ENCODE results near the gene C5orf58.

The C5orf58 gene

DNA sequence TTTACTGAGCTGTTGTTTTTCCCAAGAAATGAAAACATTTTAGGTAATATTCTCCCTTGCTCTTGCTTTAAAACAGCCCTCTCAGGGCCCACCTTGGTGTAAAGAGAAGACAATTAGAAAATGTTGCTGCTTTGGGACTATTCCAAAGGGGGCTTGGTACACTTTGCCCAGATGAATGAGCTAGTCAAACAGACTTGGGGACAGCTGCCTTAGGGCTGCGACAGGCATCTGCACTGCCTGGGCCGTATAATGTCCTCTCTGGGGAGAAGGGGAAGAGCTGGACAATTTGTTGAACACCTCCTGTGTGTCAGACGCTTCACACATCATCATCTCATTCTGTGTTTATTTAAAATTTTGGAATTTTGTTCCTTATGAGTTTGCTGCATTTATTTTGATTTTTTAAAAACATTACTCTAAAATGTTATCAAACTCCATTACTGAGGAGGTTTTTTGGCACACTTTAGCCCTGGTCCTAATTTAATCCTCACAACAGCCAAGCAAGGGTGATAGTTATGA lies 28.8 kb downstream of the C5orf58 start:
- no peak for DNase-seq

DNA sequence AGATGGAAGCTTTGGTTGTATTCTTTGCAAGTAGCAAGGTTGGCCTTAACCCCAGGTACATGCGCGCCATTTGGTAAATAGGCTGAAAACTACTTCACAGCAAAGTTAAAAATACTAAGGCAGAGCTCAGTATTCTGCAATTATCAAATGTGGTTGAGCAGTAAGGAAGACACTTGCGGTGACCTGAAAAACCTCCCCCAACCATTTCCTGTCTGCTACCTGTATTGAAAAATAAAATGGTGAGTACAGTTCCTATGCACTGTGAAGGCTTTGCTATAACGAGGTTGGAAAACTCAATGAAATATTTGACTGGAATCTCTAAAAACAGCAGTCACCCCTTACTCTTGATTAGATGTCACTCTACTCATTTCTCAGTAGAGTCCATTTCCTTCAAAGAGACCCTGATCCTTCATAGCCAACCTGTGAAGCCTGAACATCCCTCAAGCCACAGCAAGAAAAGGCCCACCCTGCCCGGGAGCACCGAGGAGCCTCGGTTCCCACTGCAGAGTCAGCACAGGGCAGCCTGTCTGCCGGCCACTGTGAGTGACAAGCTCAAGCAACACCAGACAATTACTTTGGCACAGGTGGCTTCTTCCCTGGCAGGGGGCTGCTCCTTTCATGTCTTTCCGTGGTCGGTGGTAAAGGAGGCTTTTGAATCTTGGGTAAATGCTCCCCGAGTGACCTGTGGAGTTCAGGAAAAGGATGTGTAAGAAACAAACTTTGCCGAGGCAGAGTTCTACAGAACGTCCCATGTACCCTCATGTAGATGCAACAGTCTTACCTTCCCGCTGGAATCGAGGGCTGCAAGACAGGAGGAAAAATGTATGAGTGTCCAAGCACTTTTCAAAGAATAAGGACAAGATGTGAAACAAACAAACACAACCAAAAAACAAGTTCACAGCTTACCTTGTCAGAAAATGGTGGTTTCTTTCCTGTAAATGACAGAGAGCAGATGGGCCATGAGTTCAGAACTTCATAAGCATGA lies 29.6 kb downstream of the C5orf58 start:
- DNase-seq: no peak

DNA sequence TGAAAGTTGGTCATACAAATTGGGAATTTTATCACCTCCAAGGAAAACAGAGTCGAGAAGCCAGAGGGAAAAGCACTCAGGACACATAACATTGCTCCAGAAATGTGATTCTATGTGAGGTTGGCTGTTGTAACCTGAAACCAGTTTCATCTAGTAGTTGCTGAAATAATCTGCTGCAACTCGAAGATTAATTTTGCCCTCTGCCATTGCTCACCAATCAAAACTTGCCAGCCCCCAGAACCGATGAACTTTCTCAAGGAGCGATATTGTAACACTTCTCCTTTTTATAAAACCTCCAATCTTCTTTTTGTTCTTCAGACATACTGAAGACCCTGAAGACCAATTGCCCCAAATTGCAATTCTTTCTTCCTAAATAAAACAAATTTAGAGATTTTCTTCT lies 31.1 kb downstream of the C5orf58 start:
- no peak for DNase-seq

DNA sequence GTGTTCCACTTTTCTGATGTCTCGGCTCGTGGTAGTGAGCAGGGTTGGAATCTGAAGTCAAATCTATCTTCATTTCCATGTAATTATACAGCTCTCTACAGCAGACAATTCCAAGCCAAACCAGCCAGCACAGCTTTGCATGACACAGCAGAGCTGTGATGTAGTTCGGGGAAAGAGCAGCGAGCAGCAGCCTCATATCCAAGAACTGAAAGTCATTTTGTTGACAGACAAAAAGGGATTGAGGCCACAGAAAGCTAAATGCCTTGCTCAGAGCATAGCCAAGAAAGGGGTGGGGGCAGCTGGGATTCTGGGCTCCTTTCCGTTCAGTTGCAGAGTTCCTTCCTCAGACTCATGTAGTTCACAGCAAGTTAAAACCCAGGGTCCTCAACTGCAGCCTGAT lies 32.7 kb downstream of the C5orf58 start:
- DNase-seq: no peak

DNA sequence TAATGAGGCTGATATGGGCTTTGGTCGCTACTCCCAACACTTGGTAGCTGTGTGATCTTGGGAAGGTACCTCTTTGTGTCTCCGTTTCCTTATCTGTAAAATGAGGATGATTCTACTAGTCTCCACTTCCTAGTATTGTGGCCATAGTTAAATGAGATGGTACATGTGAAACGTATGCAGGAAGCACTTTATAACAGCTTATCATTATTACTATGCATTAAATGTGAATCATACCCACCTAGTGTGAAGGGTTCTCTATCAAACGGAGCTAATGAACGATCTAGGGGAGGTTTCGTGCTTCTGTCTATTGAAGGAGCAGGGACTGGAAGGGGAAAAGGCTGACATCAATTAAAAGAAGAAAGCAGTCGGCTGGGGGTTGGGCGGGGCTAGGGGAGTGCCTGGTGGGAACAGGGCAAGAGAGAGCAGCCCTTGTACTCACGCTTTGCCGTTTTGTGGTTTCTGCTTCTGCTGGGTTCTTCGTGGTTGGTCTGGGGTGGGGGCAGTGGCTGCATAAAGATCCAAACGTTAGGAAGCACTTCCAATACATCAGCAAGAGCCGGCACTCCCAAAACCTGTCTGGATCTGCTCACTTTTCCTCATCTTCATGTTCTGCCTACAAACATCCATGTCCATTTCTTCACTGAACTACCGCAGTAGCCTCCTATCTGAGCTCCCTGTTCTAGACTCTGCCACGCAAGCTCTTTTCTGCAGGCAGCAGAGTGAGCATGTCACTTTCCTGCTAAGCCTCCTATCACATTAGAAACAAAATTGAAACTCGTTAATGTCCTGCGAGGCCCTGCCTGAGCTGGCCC lies 34.0 kb downstream of the C5orf58 start:
- DNase-seq: peak; percentile 62 to 63

DNA sequence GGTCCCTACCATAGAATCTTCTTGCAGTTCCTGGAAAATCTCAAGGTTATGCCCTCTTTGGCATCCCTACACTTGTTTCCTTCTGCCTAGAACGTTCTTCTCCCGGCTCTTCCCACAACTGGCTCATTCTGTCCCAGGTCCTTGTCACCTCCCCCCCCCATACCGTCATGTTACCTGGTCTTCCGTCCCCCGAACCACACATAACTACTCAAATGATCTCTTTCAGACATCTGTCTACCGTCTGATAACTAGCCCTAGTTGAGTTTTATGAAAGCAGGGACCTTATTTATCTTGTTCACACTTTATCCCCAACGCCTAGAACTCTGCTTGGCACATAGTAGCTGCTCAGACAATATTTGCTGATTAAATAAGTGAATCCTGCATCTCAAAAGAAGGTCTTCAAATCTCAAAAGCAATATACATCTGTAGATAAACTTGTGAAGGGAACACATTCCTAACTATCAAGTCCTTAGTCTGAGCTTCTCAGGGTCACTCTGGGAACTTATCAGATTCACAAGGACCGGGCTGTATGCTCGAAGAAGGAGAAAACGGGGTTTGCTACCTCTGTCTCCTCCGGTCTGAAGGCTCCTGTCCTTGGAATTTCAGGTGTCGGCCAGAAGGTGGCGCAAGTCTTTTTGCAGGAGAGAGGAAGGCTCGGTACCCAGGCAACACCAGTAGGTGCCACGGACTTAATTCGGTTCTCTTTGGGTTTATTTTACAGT lies 34.8 kb downstream of the C5orf58 start:
- peak; percentile 81 to 86 for DNase-seq

DNA sequence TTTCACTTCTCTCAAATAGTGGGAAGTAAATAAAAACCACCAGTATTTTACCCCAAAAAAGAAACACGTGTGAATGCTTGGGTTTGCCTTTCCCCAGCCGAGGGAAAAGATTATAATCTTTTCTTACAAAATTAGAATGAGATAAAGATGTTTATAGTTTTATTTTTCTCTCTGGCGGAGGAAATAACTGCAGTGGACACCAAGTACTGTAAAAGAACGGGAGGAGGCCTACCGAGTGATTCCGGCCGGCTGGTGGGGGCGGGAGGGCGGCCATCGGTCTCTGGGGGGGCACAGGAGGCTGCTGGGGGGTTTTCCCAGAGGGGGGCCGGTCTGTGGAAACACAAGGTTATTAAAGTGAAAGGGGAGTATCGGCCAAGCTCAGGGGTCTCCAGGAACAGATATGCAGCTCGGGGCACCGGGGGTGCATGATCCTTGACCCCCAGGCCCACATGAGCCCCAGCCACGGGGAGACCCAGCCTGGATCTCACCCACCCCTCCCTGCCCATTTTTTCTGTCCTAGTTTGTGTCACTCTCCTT lies 35.4 kb downstream of the C5orf58 start:
- no peak for DNase-seq

DNA sequence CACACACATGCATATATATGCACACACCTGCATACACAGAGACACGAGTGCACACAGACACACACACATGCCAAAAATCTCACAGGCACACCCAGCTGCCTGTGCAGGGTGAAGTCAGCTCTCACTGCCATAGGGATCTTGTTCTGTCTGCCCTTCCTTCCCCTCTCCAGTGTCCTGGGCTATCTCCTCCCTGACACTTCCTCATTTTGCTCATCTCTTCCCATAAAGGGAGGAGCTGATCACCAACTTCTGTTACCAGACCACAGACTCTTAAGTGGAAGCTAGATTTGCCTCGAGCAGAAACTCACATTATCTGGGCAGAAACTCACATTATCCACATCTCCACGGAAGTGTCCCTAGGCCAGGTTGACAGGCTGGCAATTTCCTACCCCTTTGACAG lies 36.1 kb downstream of the C5orf58 start:
- no peak for DNase-seq

DNA sequence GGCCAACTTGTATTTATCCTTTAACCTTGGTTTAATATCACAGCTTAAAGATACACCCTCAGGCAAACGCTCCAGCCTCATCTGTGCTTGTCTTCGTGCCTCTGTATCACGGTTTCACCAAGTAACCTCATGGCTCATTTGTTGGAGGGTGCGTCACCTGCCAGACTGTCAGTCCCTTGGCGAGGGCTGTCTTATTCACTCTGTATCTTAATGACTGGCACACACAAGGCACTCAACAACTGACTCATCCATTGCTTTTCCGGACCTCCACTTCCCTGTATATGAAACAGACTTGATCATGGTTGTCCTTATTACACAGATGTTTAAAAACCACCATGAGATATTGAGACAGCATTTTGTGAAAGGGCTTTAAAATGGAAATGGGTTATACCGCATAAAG lies 36.8 kb downstream of the C5orf58 start:
- DNase-seq: peak; percentile 68 to 76

DNA sequence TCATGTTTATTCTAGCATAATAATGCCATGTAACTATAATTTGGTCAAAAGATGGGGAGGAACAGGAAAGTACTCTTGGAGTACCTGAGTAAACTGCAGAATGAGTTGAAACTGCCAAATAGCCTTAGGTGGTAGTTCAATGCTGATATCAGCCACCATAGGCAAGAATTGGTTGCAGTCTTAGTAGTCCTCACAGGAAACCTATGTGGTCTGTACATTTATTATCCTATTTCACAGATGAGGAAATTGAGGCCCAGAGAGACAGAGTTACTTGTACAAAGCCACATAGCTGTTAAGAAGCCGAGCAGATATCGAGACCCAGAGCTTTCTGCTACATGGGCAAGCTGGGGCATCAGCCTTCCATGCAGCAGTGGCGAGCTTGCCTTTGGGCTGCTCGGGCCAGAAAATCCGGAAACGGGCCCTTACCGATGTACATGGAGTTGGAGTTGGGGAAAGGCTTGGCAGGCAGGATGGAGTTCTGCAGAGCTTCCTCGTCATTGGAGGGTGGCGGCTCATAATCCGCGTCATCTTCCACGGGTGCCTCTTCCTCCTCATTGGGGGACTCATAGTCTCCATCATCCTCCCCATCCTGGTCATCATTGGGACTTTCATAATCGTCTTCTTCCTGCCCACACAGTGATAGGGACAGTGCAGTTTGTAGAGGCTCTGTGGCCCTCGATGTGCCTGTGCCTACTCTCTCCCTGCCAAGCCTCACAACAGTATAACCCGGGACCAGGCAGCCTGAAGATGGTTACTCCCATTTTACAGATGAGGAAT lies 37.7 kb downstream of the C5orf58 start:
- DNase-seq: no peak

DNA sequence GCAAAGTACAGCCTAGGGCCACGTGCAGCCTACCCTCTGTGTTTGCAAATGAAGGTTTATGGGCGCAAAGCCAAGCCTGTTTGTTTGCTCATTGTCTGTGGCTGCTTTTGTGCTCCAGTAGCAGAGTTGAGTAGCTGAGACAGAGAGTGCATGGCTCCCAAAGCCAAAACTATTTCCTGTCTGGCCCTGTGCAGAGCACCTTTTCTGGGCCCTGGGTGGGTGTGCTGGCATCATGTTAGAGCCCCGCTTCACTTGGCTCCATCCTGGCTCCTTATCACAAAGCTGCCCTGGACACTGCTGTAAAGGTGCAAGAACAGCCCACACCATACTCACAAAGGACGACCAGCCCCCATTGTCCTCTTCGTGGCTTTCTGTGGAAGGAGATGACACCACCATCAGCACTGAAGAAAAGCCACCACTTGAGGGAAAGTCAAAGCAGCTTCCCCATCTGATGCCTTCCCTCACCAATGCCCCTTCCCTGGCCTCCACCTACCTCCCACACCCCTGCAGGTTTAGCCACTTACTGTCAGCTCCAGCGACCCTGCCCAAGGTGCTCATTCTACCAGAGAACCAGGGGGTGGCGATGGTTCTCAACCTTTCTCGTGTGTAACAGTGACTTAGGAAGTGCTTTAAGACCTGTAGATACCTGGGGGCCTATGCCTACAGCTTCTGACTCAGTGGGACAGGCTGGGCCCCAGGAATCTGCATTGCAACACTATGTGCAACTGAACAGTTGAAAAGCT lies 41.4 kb downstream of the C5orf58 start:
- DNase-seq: peak; percentile 69 to 74

DNA sequence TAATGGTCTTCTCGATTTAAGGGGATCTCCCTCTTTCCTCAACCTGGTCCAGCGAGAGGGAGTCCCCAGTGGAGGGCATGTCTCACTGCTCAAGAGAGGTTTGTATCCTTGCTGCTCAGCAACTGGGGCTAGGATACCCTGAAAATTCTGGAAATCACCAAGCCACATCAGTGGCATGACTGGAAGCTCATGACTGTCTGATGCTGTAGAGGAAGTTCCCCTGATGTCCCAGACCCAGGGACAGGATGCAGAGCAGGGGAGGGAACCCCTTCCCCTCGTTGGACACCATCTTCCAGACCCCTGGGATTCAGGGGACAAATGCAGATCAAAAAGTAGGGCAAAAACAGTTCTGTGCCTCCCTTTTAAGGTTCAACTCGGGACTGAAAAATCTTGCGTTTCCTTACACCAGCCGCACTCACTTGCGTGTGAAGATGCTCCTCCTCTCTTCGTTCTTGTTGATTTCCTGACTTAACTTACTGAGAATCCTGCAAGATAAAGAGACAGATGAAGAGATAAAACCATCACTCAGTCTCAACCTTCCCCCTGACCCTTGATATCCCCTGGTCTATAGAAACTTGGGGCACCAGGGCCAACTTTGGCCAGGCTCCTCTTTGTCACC lies 42.7 kb downstream of the C5orf58 start:
- peak in 1 of 2 experiments; percentile 48 for DNase-seq

DNA sequence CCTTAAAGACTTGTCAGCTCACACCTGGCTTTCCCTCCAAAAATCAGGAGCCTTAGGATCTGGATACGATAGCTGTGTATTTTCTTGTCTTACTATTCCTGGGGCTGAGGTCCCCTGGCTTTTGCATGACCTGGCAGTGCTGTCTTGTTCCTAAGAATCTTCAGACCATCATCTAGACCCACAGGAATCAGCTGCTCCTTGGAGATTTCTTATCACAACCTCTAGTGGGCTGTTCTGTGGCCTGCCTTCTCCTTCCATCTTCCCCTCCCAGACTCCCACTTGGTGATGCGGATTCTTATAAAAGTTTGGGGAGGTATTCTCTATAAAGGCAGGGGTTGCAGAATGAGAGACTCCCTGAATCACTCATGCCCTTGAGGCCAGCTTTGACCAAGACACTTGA lies 43.4 kb downstream of the C5orf58 start:
- DNase-seq: peak in 1 of 2 experiments; percentile 31

DNA sequence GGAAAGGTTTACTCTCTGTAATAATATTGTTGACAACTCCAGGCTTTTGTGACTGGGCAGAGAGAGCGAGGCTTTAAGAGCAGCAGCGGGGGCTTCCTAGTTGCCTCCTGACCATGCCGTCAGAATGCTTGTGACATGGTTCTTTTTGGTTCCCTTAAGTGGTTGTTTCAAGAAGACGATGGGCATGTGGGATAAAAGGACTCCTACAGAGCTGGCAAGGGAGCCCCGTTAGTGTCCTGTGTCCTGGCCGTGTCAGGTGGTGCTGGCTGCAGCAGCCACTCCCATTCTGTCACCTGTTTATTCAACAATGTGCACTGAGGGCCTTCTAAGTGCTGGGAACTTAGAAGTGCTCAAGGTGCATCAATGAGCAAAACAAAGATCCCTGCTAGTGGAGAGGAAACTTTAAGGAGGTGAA lies 45.1 kb downstream of the C5orf58 start:
- DNase-seq: peak; percentile 35 to 36

DNA sequence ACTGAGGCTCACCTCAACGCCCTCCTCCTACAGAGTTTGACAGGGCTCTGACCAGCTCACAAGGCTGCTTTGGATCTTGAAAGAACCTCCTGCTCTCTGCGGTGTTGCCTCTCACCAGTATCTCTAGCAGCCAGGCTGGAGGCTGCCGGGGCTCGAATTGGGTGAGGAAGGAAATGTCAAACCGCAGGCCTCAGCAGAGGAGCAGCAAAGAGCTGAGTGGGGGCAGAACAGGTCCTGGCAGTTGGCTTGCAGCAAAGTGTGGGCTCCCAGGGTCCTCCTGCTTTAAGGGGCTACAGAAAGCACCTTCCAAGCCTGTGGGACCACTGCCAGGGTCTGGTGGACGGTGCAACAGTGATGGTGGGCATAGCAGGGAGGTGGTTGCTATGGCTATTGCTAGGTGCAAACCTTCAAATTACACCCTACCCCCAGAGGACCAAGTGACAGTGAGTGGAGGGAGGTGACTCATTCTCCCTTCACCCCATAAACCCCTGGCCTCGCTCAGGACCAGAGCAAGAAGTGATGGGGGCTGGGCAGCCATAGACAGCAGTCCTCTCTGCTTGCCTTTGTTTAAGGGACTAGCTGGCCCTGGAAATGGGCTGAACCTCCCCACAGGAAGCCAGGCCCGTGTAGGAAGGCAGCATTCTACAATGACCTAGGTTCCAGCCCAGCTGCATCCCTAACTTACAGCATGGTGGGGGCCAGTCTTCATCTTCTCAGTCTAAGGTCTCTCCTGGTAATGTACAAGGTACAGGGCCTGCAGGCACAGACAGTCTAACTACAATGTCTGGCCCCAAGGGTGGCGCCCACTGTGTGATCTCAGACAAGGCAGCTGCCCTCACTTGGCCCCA lies 46.0 kb downstream of the C5orf58 start:
- peak; percentile 90 for DNase-seq

DNA sequence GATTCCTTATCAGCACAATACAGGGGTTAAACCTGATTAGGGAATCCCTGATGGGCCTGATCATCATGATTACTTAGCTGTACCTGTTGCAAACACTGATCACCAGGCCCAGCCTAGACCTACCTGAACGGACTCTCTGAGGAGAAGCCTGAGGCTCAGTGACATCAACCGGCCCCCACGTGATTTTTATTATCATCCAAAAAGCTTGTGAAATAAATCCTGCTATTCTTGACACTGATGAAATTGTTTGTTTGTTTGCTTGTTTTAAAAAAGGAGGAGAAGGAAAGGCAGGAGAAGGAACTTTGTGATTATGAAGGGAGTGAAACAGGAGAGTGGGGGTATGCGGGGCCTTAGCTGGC lies 46.7 kb downstream of the C5orf58 start:
- no peak for DNase-seq

DNA sequence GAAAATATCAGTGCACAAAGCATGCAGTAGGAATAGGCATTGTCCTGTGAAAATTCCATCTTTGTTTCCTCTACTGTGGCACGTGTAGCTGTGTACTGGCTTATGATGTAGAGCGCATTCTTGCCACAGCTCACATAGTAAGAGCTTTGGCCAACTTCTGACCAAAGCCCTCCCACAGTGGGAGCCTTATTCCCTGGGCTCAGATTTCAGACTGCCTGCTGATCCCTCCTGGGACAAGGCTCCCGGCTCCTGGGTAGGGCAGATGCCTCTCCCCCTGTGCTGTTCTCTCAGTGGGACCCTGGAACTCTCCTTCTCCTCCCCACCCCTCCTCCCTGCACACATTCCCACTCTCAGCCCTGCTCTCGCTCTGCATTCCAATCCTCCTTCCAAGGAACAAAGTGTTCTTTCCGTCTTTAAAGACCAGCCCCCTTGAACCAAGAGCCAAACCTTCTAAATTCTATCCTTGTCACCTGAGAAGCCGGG lies 47.3 kb downstream of the C5orf58 start:
- DNase-seq: no peak

DNA sequence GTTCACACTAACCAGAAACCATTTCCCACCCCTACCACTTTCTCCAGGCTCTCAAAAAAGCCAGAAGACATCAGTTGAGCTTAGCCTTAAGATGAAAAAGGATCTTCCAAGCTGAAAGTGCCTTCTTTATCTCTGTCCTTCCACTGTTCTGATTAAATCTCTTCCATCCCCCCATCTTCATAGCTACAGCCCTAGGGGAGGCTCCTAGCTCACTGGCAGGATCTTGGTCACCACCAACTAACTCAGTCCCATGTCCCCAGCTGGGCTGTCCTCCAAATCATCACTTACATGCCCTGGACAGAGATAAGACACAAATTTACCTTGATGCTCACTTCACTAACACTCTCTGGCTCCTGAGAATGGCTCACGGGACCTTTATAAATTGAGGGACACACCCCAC lies 50.5 kb downstream of the C5orf58 start:
- no peak for DNase-seq

DNA sequence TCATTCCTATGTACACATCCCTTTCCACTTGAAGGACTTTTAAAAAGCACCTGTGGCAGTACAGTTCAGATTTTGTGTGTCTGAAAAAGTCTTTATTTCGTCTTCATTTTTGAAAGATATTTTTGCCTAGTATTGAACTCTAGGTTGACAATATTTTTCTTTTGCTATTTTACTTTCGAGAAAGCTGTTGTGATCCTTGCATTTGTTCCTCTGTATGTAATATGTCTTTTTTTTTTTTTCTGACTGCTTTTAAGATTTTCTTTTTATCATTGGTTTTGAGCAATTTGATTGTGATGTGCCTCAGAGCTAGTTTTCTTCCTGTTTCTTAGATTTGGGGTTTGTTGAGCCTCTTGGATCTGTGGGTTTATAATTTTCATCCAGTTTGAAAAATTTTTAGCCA lies 51.4 kb downstream of the C5orf58 start:
- DNase-seq: no peak

DNA sequence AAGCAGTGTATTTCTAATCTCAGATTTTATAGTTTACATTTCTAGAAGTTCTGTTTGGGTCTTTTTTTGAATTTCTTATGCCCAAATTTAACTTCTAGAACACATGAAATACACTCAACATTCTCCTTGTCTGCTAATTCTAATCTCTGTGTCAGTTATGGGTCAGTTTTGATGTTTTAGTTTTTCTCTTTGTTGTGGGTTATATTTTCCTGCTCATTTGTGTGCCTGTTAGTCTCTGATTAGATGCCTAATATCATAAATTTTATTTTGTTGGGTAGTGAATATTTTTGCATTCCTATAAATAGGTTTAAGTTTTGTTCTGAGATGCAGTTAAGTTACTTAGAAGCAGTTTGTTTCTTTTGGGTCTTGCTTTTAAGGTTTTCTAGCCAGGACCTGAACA lies 52.4 kb downstream of the C5orf58 start:
- DNase-seq: no peak

All from activated T-cell treated with anti-CD3 and anti-CD28 coated beads, Interleukin-2, amount 50 U/mL, for 48 hours (primary cell).